Measurements from ENCODE around the gene GARRE1. TPM values are rescaled to one million over a fixed set of nuclear protein-coding genes. Genes with fewer than 3 reads are reported as not detected.

Gene GARRE1
- polyA plus RNA-seq, 1 donor from 2014 or later = 15.9 TPM

- no peaks in the 10 kb centered on the region for H3K27me3 ChIP-seq (ENCODE audit: insufficient read depth, low read depth, low read length)
- H3K9ac ChIP-seq (ENCODE audit: low read length) = no peak overlapping the region
- no peak overlapping the region for H3K27ac ChIP-seq (ENCODE audit: low read length)
- no peaks in the 10 kb centered on the region for H3K9me2 ChIP-seq (ENCODE audit: insufficient read depth, low read length)
- no peak overlapping the region for H3K4me2 ChIP-seq (ENCODE audit: low read length)
- no peak overlapping the region for H2AFZ ChIP-seq (ENCODE audit: low read depth, low read length)
- H3F3A ChIP-seq (ENCODE audit: insufficient read depth, low read length, poor library complexity, severe bottlenecking) = no peaks in the 10 kb centered on the region
- no peak overlapping the region for H3K4me3 ChIP-seq (ENCODE audit: low read length)
- TF ChIP-seq TAF1 (IDR thresholded peaks at IDR 0.05; ENCODE audit: low read depth) = no peak
- TF ChIP-seq MXI1 (conservative IDR thresholded peaks at IDR 0.05; ENCODE audit: poor library complexity, severe bottlenecking) = no peak
- TF ChIP-seq POLR2AphosphoS5 (IDR thresholded peaks at IDR 0.05) = no peak
- TF ChIP-seq EZH2 (IDR thresholded peaks at IDR 0.05; ENCODE audit: borderline replicate concordance, insufficient read depth, low read length, poor library complexity, severe bottlenecking) = no peak
- TF ChIP-seq RAD21 (conservative IDR thresholded peaks at IDR 0.05) = no peak
- TF ChIP-seq EP300 (conservative IDR thresholded peaks at IDR 0.05; ENCODE audit: poor library complexity, severe bottlenecking) = no peak
- TF ChIP-seq SMC3 (conservative IDR thresholded peaks at IDR 0.05; ENCODE audit: poor library complexity) = no peak
- no peak for TF ChIP-seq CTCF (IDR thresholded peaks at IDR 0.05; ENCODE audit: poor library complexity, severe bottlenecking)
- TF ChIP-seq REST (IDR thresholded peaks at IDR 0.05; ENCODE audit: borderline replicate concordance) = no peak
- no peaks in the 10 kb centered on the region for H3K79me2 ChIP-seq (replicated peaks; ENCODE audit: insufficient read depth, low read length)
- H4K20me1 ChIP-seq (ENCODE audit: insufficient read depth) = no peaks in the 10 kb centered on the region
- peaks cover 1% of the 10 kb centered on the region for H3K36me3 ChIP-seq (ENCODE audit: insufficient read depth, low read length)
- H3K9me3 ChIP-seq (ENCODE audit: low read length) = no peaks in the 10 kb centered on the region
Observed at GRCh38 chr19:34229721-34230120, 24.6 kb upstream of the GARRE1 start.

- Histone ChIP-seq H3K79me2 (replicated peaks; ENCODE audit: insufficient read depth, low read length) (no peaks in the 10 kb centered on the region), H2AFZ (ENCODE audit: low read depth, low read length) (no peak overlapping the region), H3K9ac (ENCODE audit: low read length) (no peak overlapping the region), H3K4me2 (ENCODE audit: low read length) (no peak overlapping the region), H3K9me3 (ENCODE audit: low read length) (no peaks in the 10 kb centered on the region), H3K36me3 (ENCODE audit: insufficient read depth, low read length) (no peaks in the 10 kb centered on the region), H3K4me3 (ENCODE audit: low read length) (no peak overlapping the region), H3K27me3 (ENCODE audit: insufficient read depth, low read depth, low read length) (no peaks in the 10 kb centered on the region), H4K20me1 (ENCODE audit: insufficient read depth) (no peaks in the 10 kb centered on the region), H3K9me2 (ENCODE audit: insufficient read depth, low read length) (no peaks in the 10 kb centered on the region), H3F3A (ENCODE audit: insufficient read depth, low read length, poor library complexity, severe bottlenecking) (no peaks in the 10 kb centered on the region), H3K27ac (ENCODE audit: low read length) (no peak overlapping the region)
- TF ChIP-seq REST (IDR thresholded peaks at IDR 0.05; ENCODE audit: borderline replicate concordance) (no peak), TAF1 (IDR thresholded peaks at IDR 0.05; ENCODE audit: low read depth) (no peak), CTCF (IDR thresholded peaks at IDR 0.05; ENCODE audit: poor library complexity, severe bottlenecking) (no peak)
Observed at GRCh38 chr19:34230820-34231219, 23.5 kb upstream of the GARRE1 start.
